Suprapubic skin (tissue), 4 donors: ENCODE results near the gene CFHR2. TPM values are rescaled to one million over a fixed set of nuclear protein-coding genes. Genes with fewer than 3 reads are reported as not detected.
"Not testable (repeated sequence)": the region's sequence is repeated elsewhere in the genome, so short reads cannot be mapped to it uniquely, and the experiment has no call there.

Experiments used
- DNase-seq, 2 donors: peaks; one replicate each; pipeline ENCODE4 v3.0.0-alpha.2; 2019; ENCODE audit warnings: low spot score in 2 of 2
- H3K27ac ChIP-seq: fragments of 200-600 bp; sonication (generic); one replicate; pipeline ENCODE4 v1.5.1; 2019
- H3K27me3 ChIP-seq: fragments of 200-600 bp; sonication (generic); one replicate; pipeline ENCODE4 v1.5.1; 2019
- H3K36me3 ChIP-seq: fragments of 200-600 bp; sonication (generic); one replicate; pipeline ENCODE4 v1.5.1; 2019
- H3K4me1 ChIP-seq: fragments of 200-600 bp; sonication (generic); one replicate; pipeline ENCODE4 v1.5.1; 2019
- H3K4me3 ChIP-seq: fragments of 200-600 bp; sonication (generic); one replicate; pipeline ENCODE4 v1.5.1; 2019; ENCODE audit warnings: mild to moderate bottlenecking
- H3K9me3 ChIP-seq: fragments of 200-600 bp; sonication (generic); one replicate; pipeline ENCODE4 v1.5.1; 2019
- CTCF ChIP-seq, 2 donors: fragments of 200-600 bp in 1 of 2; fragments of 450-650 bp in 1 of 2; sonication (generic) in 1 of 2; IDR thresholded peaks; one replicate each; pipeline ENCODE4 v1.5.1; 2016 to 2019; ENCODE audit warnings: antibody characterized with exemption in 2 of 2, mild to moderate bottlenecking in 1 of 2, moderate library complexity in 1 of 2
- EP300 ChIP-seq: sonication (generic); formaldehyde crosslinking; IDR thresholded peaks from one replicate; pipeline ENCODE4 v1.6.1; 2017; ENCODE audit warnings: antibody characterized with exemption
- POLR2A ChIP-seq, 2 donors: fragments of 450-650 bp; IDR thresholded peaks; one replicate each; pipeline ENCODE4 v1.6.1; 2017; ENCODE audit warnings: antibody characterized with exemption in 2 of 2, mild to moderate bottlenecking in 2 of 2, moderate library complexity in 2 of 2
- POLR2AphosphoS5 ChIP-seq, 3 donors: sonication (generic); formaldehyde crosslinking; IDR thresholded peaks; one replicate each; pipeline ENCODE4 v1.6.1; 2017; ENCODE audit warnings: antibody characterized with exemption in 3 of 3
- WGBS: methylation state at CpG from one replicate; pipeline ENCODE4 v1.1.5; 2018; 5-methylcytosine and 5-hydroxymethylcytosine counted together
- total RNA-seq, 4 donors: library from RNA; depleted of rRNA; stranded (reverse); fragments of >200 nt; gene quantifications; one replicate each; pipeline ENCODE4 v1.1.0, GENCODE V29; 2016

The CFHR2 gene
- total RNA-seq, 4 donors from 2014 or later, result 1.5 TPM; not detected in 3

GRCh38 chr1:196933531-196934189 lies 9.9 kb upstream of the CFHR2 start:
- no peaks in the 10 kb centered on the region for H3K9me3 ChIP-seq
- no peaks in the 10 kb centered on the region for H3K4me1 ChIP-seq
- no peaks in the 10 kb centered on the region for H3K27me3 ChIP-seq
- 90% methylated on average over 22 of the region's 32 CpGs for WGBS
- no peak overlapping the region for H3K4me3 ChIP-seq
- H3K27ac ChIP-seq, result no peak overlapping the region
- no peak for DNase-seq
- H3K36me3 ChIP-seq, result no peaks in the 10 kb centered on the region
- no peak for TF ChIP-seq POLR2AphosphoS5 (IDR thresholded peaks at IDR 0.05)
- TF ChIP-seq POLR2A (IDR thresholded peaks at IDR 0.05), result no peak
- no peak for TF ChIP-seq EP300
- TF ChIP-seq CTCF (IDR thresholded peaks at IDR 0.05), result no peak

- 77% methylated on average over 6 of the region's 6 CpGs for WGBS
- H3K9me3 ChIP-seq, H3K27me3 ChIP-seq, DNase-seq, H3K27ac ChIP-seq, H3K4me1 ChIP-seq, H3K4me3 ChIP-seq, H3K36me3 ChIP-seq: not testable (repeated sequence)
Observed at GRCh38 chr1:196941474-196941873, 2.1 kb upstream of the CFHR2 start.

GRCh38 chr1:196951711-196952394 lies 8.3 kb downstream of the CFHR2 start:
- DNase-seq, result no peak
- TF ChIP-seq POLR2AphosphoS5 (IDR thresholded peaks at IDR 0.05) (no peak), CTCF (IDR thresholded peaks at IDR 0.05) (no peak), POLR2A (IDR thresholded peaks at IDR 0.05) (no peak), EP300 (no peak)
- H3K4me1 ChIP-seq, result no peaks in the 10 kb centered on the region
- H3K9me3 ChIP-seq, result no peaks in the 10 kb centered on the region
- 66% methylated on average over 2 of the region's 2 CpGs for WGBS
- no peak overlapping the region for H3K27ac ChIP-seq
- H3K4me3 ChIP-seq, result no peak overlapping the region
- H3K27me3 ChIP-seq, result no peaks in the 10 kb centered on the region
- no peaks in the 10 kb centered on the region for H3K36me3 ChIP-seq

- no peaks in the 10 kb centered on the region for H3K4me1 ChIP-seq
- no peaks in the 10 kb centered on the region for H3K9me3 ChIP-seq
- no peaks in the 10 kb centered on the region for H3K36me3 ChIP-seq
- DNase-seq, result no peak
- H3K4me3 ChIP-seq, result no peak overlapping the region
- WGBS, result 85% methylated on average over 2 of the region's 2 CpGs
- no peak overlapping the region for H3K27ac ChIP-seq
- H3K27me3 ChIP-seq, result no peaks in the 10 kb centered on the region
- TF ChIP-seq POLR2A (IDR thresholded peaks at IDR 0.05), result no peak
Observed at GRCh38 chr1:196954778-196955177, 11.2 kb downstream of the CFHR2 start.

GRCh38 chr1:196955926-196956325 lies 12.4 kb downstream of the CFHR2 start:
- Histone ChIP-seq H3K4me1 (no peaks in the 10 kb centered on the region), H3K27ac (no peak overlapping the region), H3K27me3 (no peaks in the 10 kb centered on the region), H3K36me3 (no peaks in the 10 kb centered on the region), H3K9me3 (no peaks in the 10 kb centered on the region), H3K4me3 (no peak overlapping the region)
- 88% methylated on average over 1 of the region's 1 CpG for WGBS
- DNase-seq, result no peak
- TF ChIP-seq POLR2A (IDR thresholded peaks at IDR 0.05), result no peak
- no peak for TF ChIP-seq CTCF (IDR thresholded peaks at IDR 0.05)
- TF ChIP-seq POLR2AphosphoS5 (IDR thresholded peaks at IDR 0.05), result no peak
- no peak for TF ChIP-seq EP300

GRCh38 chr1:196960854-196961253 lies 17.3 kb downstream of the CFHR2 start:
- Histone ChIP-seq H3K27me3 (no peaks in the 10 kb centered on the region), H3K4me1 (no peaks in the 10 kb centered on the region), H3K27ac (no peak overlapping the region), H3K9me3 (no peaks in the 10 kb centered on the region), H3K4me3 (no peak overlapping the region), H3K36me3 (no peaks in the 10 kb centered on the region)
- WGBS, result 66% methylated on average over 3 of the region's 3 CpGs
- TF ChIP-seq POLR2AphosphoS5 (IDR thresholded peaks at IDR 0.05), result no peak
- no peak for TF ChIP-seq POLR2A (IDR thresholded peaks at IDR 0.05)
- TF ChIP-seq CTCF (IDR thresholded peaks at IDR 0.05), result no peak
- TF ChIP-seq EP300, result no peak
- no peak for DNase-seq
